ENCODE measurements around the gene LLGL2.

- TF ChIP-seq CTCF (conservative IDR thresholded peaks at IDR 0.05), result no peak
- TF ChIP-seq EZH2 (IDR thresholded peaks at IDR 0.05; ENCODE audit: low read depth), result no peak
Observed at GRCh38 chr17:75572713-75573539, 47.4 kb downstream of the LLGL2 start.

All from PC-9 (cell line).